H54 (cell line): ENCODE measurements around the gene C21orf58.
A peak's percentile ranks its signal among the peaks of the same experiment; 100 is the strongest.
"Not testable (repeated sequence)": the region's sequence is repeated elsewhere in the genome, so short reads cannot be mapped to it uniquely, and the experiment has no call there.

ENCODE experiments used
- DNase-seq: peaks from one replicate; pipeline ENCODE4 v3.0.0; 2011; ENCODE audit warnings: low spot score, mixed read lengths; ENCODE audit not compliant: insufficient read length
- FAIRE-seq: peaks from 3 replicates; lab custom pipeline; 2011; peaks lifted over from hg19 to GRCh38; lab: Jason Lieb, UNC
- POLR2A ChIP-seq: IDR thresholded peaks from 2 replicates; pipeline ENCODE4 v1.6.1; 2011; ENCODE audit warnings: low read depth, mild to moderate bottlenecking, low read length

The C21orf58 gene

DNA sequence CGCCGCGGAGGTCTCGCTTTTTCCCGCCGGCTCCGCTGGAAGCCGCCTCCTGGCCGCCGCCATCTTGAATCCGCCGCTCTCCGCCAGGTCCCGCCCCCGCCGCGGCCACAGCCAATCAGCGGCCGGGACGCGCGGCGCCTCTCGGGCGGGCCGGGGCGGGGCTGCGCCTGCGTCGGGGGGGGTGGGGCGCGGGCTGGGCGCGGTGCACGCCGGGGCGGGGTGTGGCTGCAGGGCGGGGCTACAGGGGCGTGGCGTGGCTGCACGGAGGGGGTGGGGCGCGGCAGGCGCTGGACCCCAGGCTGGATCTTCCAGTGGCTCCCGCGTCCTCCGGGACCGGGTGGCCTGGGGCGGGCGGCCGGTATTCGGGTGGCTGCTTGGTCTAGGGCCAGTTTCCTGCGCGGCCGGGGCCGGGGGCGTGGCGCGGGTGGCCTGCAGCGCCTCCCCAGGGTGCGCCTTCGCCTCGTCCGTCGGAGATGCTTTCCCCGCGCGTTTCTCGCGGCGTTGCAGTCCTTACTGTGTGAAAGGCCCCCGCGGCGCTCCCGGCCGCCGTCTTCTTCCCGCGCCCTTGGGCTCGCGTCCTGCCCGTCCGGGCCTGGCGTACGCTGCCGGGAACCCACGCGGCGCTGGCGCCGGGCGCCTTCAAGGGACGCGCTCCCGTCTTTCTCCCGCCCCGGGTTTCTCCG is 861 bp upstream of the C21orf58 start:
- peak; percentile 86 for TF ChIP-seq POLR2A
- no peak for FAIRE-seq
- peak; percentile 74 for DNase-seq

DNA sequence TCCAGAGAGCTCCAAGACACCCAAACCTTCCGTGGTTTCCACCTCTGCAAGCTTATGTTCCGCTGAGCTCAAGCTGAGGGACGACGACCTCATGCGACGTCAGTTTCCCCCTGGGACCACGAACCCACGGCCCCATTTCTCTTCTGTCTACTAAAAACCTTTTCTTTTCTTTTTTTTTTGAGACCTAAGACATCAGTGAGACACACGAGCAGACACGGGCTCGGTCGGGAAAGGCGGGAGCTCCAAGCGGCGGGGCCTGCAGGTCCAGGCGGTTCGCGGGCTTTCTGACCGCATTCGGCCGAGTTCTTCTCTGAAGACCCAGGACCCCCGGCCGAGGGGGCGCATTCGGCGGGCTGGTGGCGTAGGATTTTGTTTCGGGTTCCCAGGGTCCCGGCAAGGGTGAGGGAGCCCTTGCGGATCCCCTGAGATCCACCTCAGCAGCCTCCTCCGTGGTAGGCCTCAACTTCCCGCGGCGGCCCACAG is 402 bp downstream of the C21orf58 start:
- DNase-seq (no peak), FAIRE-seq (no peak)
- TF ChIP-seq POLR2A, result no peak

DNA sequence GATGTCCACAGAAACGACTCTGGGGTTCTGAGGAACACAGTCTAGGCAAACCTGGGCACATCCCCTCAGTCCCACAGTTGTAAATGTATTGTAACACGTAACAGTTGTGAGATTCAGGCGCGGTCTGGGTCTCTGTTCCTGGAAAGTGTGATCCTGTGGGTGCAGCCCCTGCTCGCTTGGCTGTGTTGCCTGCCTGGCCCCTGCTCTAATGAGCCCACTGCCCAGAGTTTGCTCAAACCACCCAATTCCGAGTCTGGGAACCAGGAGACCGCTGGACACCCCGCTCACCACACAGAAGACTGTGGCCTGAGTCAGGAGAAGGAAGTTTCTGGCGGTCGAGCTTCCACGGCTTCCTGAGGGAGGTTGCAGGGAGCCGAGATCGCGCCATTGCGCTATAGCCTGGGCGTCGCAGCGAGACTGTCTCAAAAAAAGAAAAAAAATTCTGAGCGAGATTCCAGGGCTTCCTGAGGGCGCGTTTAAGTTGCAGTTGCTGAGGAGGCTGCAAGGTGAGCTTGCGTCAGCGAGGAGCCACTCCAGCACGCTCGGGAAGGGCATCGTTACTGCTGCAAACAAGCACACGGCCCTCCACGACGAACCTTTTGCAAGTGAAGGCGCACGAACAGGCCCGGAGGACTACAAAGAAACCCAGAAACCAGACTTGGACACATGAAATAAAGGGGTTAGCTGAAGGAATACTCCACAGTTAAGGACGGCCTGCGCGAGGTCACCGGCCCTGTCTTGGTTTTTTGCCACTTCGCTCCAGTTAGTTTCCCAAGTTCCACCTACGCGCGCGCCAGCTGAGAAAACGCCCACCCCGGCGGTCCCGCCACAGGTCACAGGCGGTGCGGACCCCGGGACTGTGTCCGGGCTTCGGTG is 1.1 kb downstream of the C21orf58 start:
- 0 out of 2 replicates have a peak, but pooled peaks have one; percentile 1 for TF ChIP-seq POLR2A
- DNase-seq, result no peak
- no peak for FAIRE-seq

GRCh38 chr21:46320331-46320801 is 3.3 kb downstream of the C21orf58 start:
- FAIRE-seq (no peak), DNase-seq (no peak)
- no peak for TF ChIP-seq POLR2A

DNA sequence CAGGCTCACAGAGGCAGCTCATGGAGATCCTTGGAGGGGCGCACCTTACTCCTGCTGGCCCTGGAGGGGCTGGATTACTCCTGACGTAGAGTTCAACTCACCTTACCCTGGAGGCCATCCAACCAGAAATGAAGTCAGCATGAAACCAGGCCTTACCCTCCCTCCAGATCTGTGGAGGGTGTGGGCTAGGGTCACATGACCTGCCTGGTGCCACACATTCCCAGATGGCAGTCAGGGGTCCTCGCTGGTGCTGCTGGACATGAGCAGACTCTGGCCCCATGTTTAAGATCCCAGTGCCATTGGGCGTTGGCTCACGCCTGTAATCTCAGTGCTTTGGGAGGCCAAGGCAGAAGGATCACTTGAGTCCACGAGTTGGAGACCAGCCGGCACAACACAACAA is 4.5 kb downstream of the C21orf58 start:
- FAIRE-seq (no peak), DNase-seq (no peak)
- TF ChIP-seq POLR2A, result peak; percentile 28; the same call in 1 of the 2 replicates

GRCh38 chr21:46318464-46318845 is 5.2 kb downstream of the C21orf58 start:
- no peak; the same call in 1 of the 2 replicates for TF ChIP-seq POLR2A
- no peak for DNase-seq
- no peak for FAIRE-seq

GRCh38 chr21:46317710-46318463 is 5.8 kb downstream of the C21orf58 start:
- FAIRE-seq (no peak), DNase-seq (no peak)
- TF ChIP-seq POLR2A, result no peak; the same call in 1 of the 2 replicates

GRCh38 chr21:46316708-46317324 is 6.9 kb downstream of the C21orf58 start:
- no peak for DNase-seq
- TF ChIP-seq POLR2A, result peak; percentile 6; the same call in 1 of the 2 replicates
- FAIRE-seq, result no peak

DNA sequence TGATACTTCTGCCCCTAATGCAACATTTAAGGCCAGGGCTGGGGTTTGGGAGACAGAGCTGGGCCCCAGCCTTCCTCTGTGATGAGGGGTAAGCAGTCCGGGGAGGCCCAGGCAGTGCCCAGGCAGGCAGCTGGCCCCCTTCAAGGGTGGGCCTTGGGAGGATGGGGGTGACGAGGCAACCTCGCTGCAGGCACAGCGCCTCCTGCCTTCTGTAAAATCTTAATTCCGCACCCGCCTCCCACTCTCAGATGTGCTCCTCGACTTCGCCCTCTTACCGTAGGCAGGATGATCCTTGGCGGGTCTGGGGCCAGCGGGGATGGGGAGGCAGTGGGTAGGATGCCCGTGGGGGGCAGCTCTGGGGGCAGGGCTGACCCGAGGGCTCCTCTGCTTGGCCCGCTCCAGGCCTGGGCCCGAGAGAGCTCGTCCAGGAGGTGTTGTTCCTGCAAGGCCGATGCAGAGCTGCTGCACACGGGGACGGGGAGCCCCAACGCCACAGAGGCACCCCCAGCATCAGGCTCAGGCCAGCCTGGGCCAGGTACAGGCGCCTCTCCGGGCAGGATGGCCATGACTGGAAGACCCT is 9.1 kb downstream of the C21orf58 start:
- no peak for TF ChIP-seq POLR2A
- DNase-seq (no peak), FAIRE-seq (no peak)

GRCh38 chr21:46312949-46313348 is 10.7 kb downstream of the C21orf58 start:
- FAIRE-seq, result no peak
- DNase-seq, result no peak
- no peak for TF ChIP-seq POLR2A

DNA sequence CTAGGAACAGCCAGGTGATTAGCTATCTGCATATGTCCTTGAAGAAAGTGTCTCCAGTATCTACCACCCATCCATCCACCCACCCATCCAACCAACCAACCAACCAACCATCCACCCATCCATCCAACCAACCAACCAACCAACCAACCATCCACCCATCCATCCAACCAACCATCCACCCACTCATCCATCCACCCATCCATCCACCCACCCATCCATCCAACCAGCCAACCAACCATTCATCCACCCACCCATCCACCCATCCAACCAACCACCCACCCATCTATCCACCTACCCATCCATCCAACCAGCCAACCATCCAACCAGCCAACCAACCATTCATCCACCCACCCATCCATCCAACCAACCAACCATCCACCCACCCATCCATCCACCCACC is 12.1 kb downstream of the C21orf58 start:
- no peak for TF ChIP-seq POLR2A
- FAIRE-seq (no peak), DNase-seq (no peak)

GRCh38 chr21:46310260-46310659 is 13.4 kb downstream of the C21orf58 start:
- DNase-seq, FAIRE-seq: not testable (repeated sequence)

- no peak for TF ChIP-seq POLR2A
- DNase-seq (no peak), FAIRE-seq (no peak)
These were observed 15.2 kb downstream of the C21orf58 start for GRCh38 chr21:46308431-46308830.
